ENCODE measurements around the gene NUAK2.

- no peak for TF ChIP-seq CTCF (IDR thresholded peaks at IDR 0.05)
- no peak for TF ChIP-seq POLR2A (IDR thresholded peaks at IDR 0.05)
Measured at GRCh38 chr1:205272536-205272935, 49.0 kb downstream of the NUAK2 start.

All from body of pancreas (tissue), 4 donors.